Neuronal stem cell (in vitro differentiated cells): ENCODE measurements around the gene AACS.

Experiments
- DNase-seq: peaks from one replicate; pipeline ENCODE4 v3.0.0-alpha.2; 2013; ENCODE audit warnings: low spot score
- H2AFZ ChIP-seq: one replicate; pipeline ENCODE4 v1.6.1; 2013; ENCODE audit warnings: mild to moderate bottlenecking, low read length, inconsistent platforms
- H2AK5ac ChIP-seq: 2 replicates; pipeline ENCODE4 v1.6.1; 2013; ENCODE audit warnings: low read depth, mild to moderate bottlenecking, inconsistent platforms, low read length, moderate library complexity, mixed read lengths
- H2BK120ac ChIP-seq: 2 replicates; pipeline ENCODE4 v1.6.1; 2013; ENCODE audit warnings: low read depth, mild to moderate bottlenecking, inconsistent platforms, low read length, moderate library complexity, mixed read lengths
- H2BK12ac ChIP-seq: one replicate; pipeline ENCODE4 v1.6.1; 2013; ENCODE audit warnings: low read length, inconsistent platforms
- H2BK15ac ChIP-seq: 2 replicates; pipeline ENCODE4 v1.6.1; 2013; ENCODE audit warnings: mild to moderate bottlenecking, low read length, inconsistent platforms, mixed read lengths
- H2BK5ac ChIP-seq: one replicate; pipeline ENCODE4 v1.6.1; 2013; ENCODE audit warnings: inconsistent platforms, mild to moderate bottlenecking, low read length, moderate library complexity
- H3K14ac ChIP-seq: one replicate; pipeline ENCODE4 v1.6.1; 2013; ENCODE audit warnings: low read length, inconsistent platforms
- H3K18ac ChIP-seq: 2 replicates; pipeline ENCODE4 v1.6.1; 2013; ENCODE audit warnings: low read length, inconsistent platforms
- H3K23ac ChIP-seq: 2 replicates; pipeline ENCODE4 v1.6.1; 2013; ENCODE audit warnings: low read depth, mild to moderate bottlenecking, mixed read lengths, low read length, inconsistent platforms; ENCODE audit not compliant: poor library complexity
- H3K27ac ChIP-seq: replicated peaks from 3 replicates; pipeline ENCODE4 v1.5.1; 2013; ENCODE audit warnings: low read length, inconsistent platforms
- H3K27me3 ChIP-seq, 3 experiments: 2 replicates each; pipeline ENCODE4 v1.6.1; 2013; ENCODE audit warnings: low read length in 3 of 3, mild to moderate bottlenecking in 2 of 3, inconsistent platforms in 1 of 3, low read depth in 1 of 3, mixed read lengths in 1 of 3, moderate library complexity in 1 of 3; ENCODE audit not compliant: control insufficient read depth in 3 of 3, insufficient read depth in 3 of 3
- H3K36me3 ChIP-seq, 2 donors: replicated peaks in 1 of 2; 2 replicates each; pipeline ENCODE4 v1.6.1; 2013; ENCODE audit warnings: low read length in 2 of 2; ENCODE audit not compliant: control insufficient read depth in 2 of 2, insufficient read depth in 2 of 2
- H3K4ac ChIP-seq: 2 replicates; pipeline ENCODE4 v1.6.1; 2013; ENCODE audit warnings: inconsistent platforms, mild to moderate bottlenecking, low read length, moderate library complexity
- H3K4me1 ChIP-seq, 2 donors: 1 replicate in 1 of 2; 2 replicates in 1 of 2; pipeline ENCODE4 v1.6.1; 2013; ENCODE audit warnings: low read length in 2 of 2, low read depth in 1 of 2; ENCODE audit not compliant: control insufficient read depth in 2 of 2, insufficient read depth in 1 of 2
- H3K4me2 ChIP-seq: one replicate; pipeline ENCODE4 v1.6.1; 2013; ENCODE audit warnings: mild to moderate bottlenecking, low read length, inconsistent platforms; ENCODE audit not compliant: insufficient read depth, poor library complexity, severe bottlenecking
- H3K4me3 ChIP-seq, 2 donors: 2 replicates each; pipeline ENCODE4 v1.5.1; 2013; ENCODE audit warnings: low read length in 2 of 2, mild to moderate bottlenecking in 2 of 2, inconsistent platforms in 1 of 2, moderate library complexity in 1 of 2
- H3K79me1 ChIP-seq: one replicate; pipeline ENCODE4 v1.6.1; 2013; ENCODE audit warnings: low read depth, mild to moderate bottlenecking, inconsistent platforms, low read length, moderate library complexity
- H3K9ac ChIP-seq: one replicate; pipeline ENCODE4 v1.6.1; 2013; ENCODE audit warnings: mild to moderate bottlenecking, low read depth, low read length, inconsistent platforms; ENCODE audit not compliant: poor library complexity
- H3K9me3 ChIP-seq, 2 donors: replicated peaks in 1 of 2; 2 replicates each; pipeline versions ENCODE3 to v1.6.1; 2013; ENCODE audit warnings: low read length in 2 of 2, mild to moderate bottlenecking in 2 of 2, inconsistent platforms in 1 of 2, low read depth in 1 of 2, mixed read lengths in 1 of 2, moderate library complexity in 1 of 2; ENCODE audit not compliant: control insufficient read depth in 2 of 2, insufficient read depth in 1 of 2
- H4K8ac ChIP-seq: one replicate; pipeline ENCODE4 v1.6.1; 2013; ENCODE audit warnings: low read depth, mild to moderate bottlenecking, inconsistent platforms, low read length, moderate library complexity
- H4K91ac ChIP-seq: one replicate; pipeline ENCODE4 v1.6.1; 2013; ENCODE audit warnings: low read length, low read depth, mild to moderate bottlenecking, inconsistent platforms; ENCODE audit not compliant: poor library complexity
- WGBS, 2 donors: extraction: QIAGEN DNeasy Blood & Tissue Kit; methylation state at CpG; one replicate each; pipeline ENCODE4 v1.1.7; 2013; ENCODE audit warnings: missing lambda C conversion rate in 2 of 2, mixed read lengths in 1 of 2; ENCODE audit not compliant: insufficient read length in 2 of 2, insufficient replicate concordance in 1 of 2; ENCODE audit errors: extremely low coverage in 2 of 2; 5-methylcytosine and 5-hydroxymethylcytosine counted together

The AACS gene

DNA sequence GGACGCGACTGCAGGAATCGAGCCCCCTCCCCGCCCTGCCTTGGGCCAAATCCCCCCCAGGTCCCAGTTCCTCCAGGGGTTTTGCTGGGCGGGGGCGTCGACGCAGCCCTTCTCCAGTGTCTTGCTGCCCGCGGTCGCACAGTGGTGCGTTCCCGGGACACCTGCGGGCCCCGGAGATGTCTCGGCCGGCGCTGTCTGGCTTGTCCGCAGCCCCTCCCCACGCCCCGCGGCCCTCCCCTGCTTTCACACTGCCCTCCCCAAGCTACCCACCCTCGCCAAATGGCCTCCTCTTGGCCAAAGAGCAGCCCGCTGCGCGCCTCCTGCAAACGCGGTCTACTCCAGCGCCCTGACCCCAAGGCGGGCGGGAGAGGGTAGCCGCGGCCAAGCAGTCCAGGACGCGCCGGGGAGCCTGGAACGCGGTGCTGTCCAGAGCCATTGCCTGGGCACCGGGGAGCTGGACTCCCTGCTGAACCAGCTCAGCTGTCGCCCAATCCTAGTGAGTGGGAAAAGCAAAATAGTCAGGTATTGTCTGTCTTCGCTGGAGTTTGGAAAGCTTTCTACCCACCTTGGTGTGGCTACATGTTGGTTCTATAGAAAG is 122.0 kb downstream of the AACS start:
- Histone ChIP-seq H4K8ac (no peak overlapping the region), H3K23ac (peak overlapping the region; percentile 29), H3K4me3 (peak overlapping the region; percentile 37 to 92), H2BK15ac (no peak overlapping the region), H3K27ac (no peak overlapping the region), H2AK5ac (peak overlapping the region; percentile 43), H3K27me3 (peaks cover 0 to 68% (median 0%) of the 10 kb centered on the region in 3 experiments), H3K79me1 (peaks cover 10% of the 10 kb centered on the region), H3K36me3 (no peaks in the 10 kb centered on the region), H3K4ac (no peak overlapping the region), H2BK5ac (peak overlapping the region; percentile 55), H2BK12ac (no peak overlapping the region), H3K4me2 (peak overlapping the region; percentile 74), H3K9me3 (no peaks in the 10 kb centered on the region), H2AFZ (peak overlapping the region; percentile 63), H3K9ac (peak overlapping the region; percentile 91), H3K4me1 (peaks cover 26 to 34% of the 10 kb centered on the region in 2 donors), H3K18ac (peak overlapping the region; percentile 94), H3K14ac (no peak overlapping the region), H2BK120ac (peak overlapping the region; percentile 68), H4K91ac (no peak overlapping the region)
- no peak for DNase-seq
- no CpG with 5 or more reads among the region's 41 CpGs for WGBS, 2 donors

DNA sequence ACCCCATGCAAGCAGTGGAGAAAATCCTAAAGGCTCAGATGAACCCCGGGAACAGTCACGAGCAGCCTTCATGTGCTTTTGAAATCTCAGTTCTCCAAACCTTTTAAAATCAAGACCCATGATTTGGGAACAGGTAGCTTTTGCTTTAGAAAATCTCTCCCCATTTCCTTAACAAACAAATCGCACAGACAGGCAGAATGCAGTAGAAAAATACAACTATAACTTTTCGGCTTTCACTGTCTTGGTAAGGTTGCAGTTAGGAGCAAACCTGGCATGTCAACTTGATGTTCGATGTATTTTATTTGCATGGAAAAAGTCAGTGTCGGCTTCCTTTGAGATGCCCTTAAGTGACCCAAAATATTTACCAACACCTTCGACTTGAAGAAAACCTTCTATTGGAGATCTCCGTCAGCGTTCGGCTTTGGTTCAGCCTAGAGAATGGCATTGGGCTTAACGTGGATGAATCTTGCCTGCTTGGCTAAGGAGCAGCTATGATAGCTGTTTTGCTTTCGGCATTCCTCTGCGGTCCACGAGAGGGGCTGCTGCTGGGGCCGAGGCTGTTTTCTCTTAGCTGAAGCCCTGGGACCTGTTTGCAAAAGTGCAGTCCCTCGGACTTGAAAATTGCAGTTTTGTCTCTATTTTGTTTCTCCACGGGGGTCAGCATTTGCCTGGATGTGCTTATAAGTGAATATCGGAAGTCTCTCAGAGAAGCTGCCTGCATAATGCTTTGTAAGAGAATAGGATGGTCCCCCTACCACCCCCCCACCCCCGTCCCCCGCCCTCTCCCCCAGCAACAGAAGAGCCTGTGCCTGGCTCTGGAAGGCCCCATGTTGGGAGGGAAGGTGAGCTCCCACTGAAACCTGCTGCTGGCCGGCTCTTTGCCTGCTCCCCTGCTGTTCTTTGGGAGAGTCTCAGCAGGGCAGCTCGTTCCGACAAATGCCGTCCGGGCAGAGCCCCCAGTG is 122.8 kb downstream of the AACS start:
- H3K27me3 ChIP-seq = peaks cover 0 to 71% (median 0%) of the 10 kb centered on the region in 3 experiments

DNA sequence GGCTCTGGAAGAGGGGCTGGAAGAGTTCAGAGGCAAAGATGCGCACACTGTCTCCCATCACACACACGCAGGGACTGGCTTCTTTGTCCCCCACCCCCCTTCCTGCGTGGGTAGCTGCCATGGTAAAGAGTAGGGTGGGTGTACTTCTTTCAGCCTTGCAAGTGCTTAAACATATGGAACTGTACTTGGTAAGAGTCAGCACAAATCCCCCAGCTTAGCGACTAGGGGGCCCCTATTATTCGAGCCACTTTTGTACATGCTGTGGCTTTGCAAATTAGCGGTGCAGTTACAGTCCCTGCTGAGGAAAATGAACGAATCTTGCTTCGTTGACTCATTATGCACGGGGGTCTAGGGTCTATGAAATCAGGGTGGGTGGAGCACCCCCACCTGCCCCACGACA is 123.8 kb downstream of the AACS start:
- H3K79me1 ChIP-seq = peaks cover 12% of the 10 kb centered on the region
- peak overlapping the region in 1 of 2 donors; percentile 68 for H3K4me3 ChIP-seq
- peaks cover 0 to 71% (median 0%) of the 10 kb centered on the region in 3 experiments for H3K27me3 ChIP-seq
- H2BK120ac ChIP-seq = no peak overlapping the region
- peak overlapping the region; percentile 79 for H3K18ac ChIP-seq
- H3K4me2 ChIP-seq = peak overlapping the region; percentile 54
- WGBS, 2 donors = no CpG with 5 or more reads among the region's 10 CpGs
- H3K23ac ChIP-seq = peak overlapping the region; percentile 46
- peaks cover 29 to 38% of the 10 kb centered on the region in 2 donors for H3K4me1 ChIP-seq
- H2AFZ ChIP-seq = no peak overlapping the region
- no peak overlapping the region for H4K8ac ChIP-seq
- H3K14ac ChIP-seq = no peak overlapping the region
- no peak overlapping the region for H4K91ac ChIP-seq
- peak overlapping the region; percentile 88 for H2AK5ac ChIP-seq
- no peak overlapping the region for H3K9ac ChIP-seq
- peaks cover 0 to 2% of the 10 kb centered on the region in 2 donors for H3K36me3 ChIP-seq
- no peaks in the 10 kb centered on the region for H3K9me3 ChIP-seq
- peak overlapping the region; percentile 47 for H2BK5ac ChIP-seq
- no peak overlapping the region for H3K4ac ChIP-seq
- DNase-seq = no peak
- H3K27ac ChIP-seq = no peak overlapping the region
- no peak overlapping the region for H2BK12ac ChIP-seq
- H2BK15ac ChIP-seq = no peak overlapping the region

More for the DNA sequence above, 122.8 kb downstream of the AACS start:
- no peak overlapping the region for H2BK15ac ChIP-seq
- H3K4me1 ChIP-seq = peaks cover 26 to 36% of the 10 kb centered on the region in 2 donors
- peak overlapping the region; percentile 91 for H3K9ac ChIP-seq
- H4K8ac ChIP-seq = no peak overlapping the region
- H2AFZ ChIP-seq = peak overlapping the region; percentile 7
- peak overlapping the region; percentile 34 for H3K27ac ChIP-seq
- no peak overlapping the region for H3K4ac ChIP-seq
- H3K36me3 ChIP-seq = peaks cover 0 to 2% of the 10 kb centered on the region in 2 donors
- H2BK12ac ChIP-seq = no peak overlapping the region
- peak overlapping the region; percentile 82 for H3K18ac ChIP-seq
- no peak overlapping the region for H4K91ac ChIP-seq
- no peak overlapping the region for H2AK5ac ChIP-seq
- DNase-seq = no peak
- H3K79me1 ChIP-seq = peaks cover 11% of the 10 kb centered on the region
- H3K9me3 ChIP-seq = no peaks in the 10 kb centered on the region
- H3K4me2 ChIP-seq = peak overlapping the region; percentile 74
- peak overlapping the region; percentile 37 to 92 for H3K4me3 ChIP-seq
- H3K14ac ChIP-seq = no peak overlapping the region
- no peak overlapping the region for H3K23ac ChIP-seq
- H2BK120ac ChIP-seq = no peak overlapping the region
- H2BK5ac ChIP-seq = no peak overlapping the region
- WGBS, 2 donors = no CpG with 5 or more reads among the region's 25 CpGs

DNA sequence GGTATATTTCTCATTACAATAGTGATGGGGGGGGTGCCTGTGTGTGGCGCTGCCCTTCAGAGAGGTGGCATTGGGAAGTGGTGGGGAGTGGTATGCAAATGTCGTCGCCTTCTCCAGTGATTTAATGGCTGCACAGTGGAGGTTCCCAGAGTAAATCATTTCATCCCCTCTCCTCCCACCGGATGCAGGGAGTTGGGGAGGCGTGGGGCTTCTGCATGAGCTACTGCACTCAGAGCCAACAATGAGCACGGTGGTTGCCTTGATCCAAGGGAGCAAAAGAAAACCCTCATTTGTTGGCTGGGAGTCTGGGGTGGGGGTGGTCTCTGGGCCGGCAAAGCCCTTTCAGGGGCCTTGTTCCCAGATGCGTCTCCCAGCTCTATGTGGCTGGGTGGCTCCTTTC is 124.3 kb downstream of the AACS start:
- no peak for DNase-seq
- Histone ChIP-seq H4K8ac (no peak overlapping the region), H3K27ac (no peak overlapping the region), H3K4me2 (peak overlapping the region; percentile 54), H2BK5ac (peak overlapping the region; percentile 47), H2BK120ac (peak overlapping the region; percentile 64), H3K4me1 (peaks cover 31 to 35% of the 10 kb centered on the region in 2 donors), H2BK12ac (no peak overlapping the region), H2AK5ac (peak overlapping the region; percentile 88), H3K9me3 (no peaks in the 10 kb centered on the region), H2BK15ac (peak overlapping the region; percentile 41), H2AFZ (no peak overlapping the region), H3K4me3 (no peak overlapping the region), H3K23ac (peak overlapping the region; percentile 47), H3K18ac (peak overlapping the region; percentile 93), H4K91ac (no peak overlapping the region), H3K27me3 (peaks cover 0 to 66% (median 0%) of the 10 kb centered on the region in 3 experiments), H3K9ac (peak overlapping the region; percentile 45), H3K79me1 (peaks cover 12% of the 10 kb centered on the region), H3K36me3 (peaks cover 0 to 2% of the 10 kb centered on the region in 2 donors), H3K14ac (no peak overlapping the region), H3K4ac (no peak overlapping the region)
- no CpG with 5 or more reads among the region's 8 CpGs for WGBS, 2 donors
